Body of pancreas (tissue), 4 donors: Measurements from ENCODE around the gene TMEM131L.

Source experiments
- POLR2A ChIP-seq, 3 donors: fragments of 450-650 bp; IDR thresholded peaks; one replicate each; pipeline ENCODE4 v1.6.1; 2016; ENCODE audit warnings: antibody characterized with exemption in 3 of 3, mild to moderate bottlenecking in 2 of 3
- TF ChIP-seq, protein P1 (sequence below), 7 experiments: fragments of 450-650 bp in 4 of 7; fragments of 200-600 bp in 3 of 7; sonication (generic) in 3 of 7; IDR thresholded peaks; one replicate each; pipeline ENCODE4 v1.5.1; 2016 to 2019; ENCODE audit warnings: antibody characterized with exemption in 7 of 7

DNA sequence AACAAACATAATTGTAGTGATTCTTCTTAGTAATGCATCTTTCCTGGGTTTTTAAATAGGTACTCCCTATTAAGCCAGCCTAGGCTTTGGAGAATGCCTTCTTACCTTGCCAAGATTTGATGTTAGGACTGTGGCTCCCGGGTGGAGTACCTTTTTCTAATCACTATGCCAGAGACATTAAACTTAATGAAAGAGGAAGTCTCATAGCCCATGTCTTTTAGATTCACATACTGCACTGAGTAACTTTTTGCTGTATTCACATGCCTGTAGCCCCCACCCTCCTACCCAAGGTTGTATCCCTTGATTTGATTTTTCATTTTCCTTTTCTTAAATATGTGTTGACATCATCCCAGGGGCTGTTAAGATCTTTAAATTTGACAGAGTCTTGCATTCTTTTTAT, 113.7 kb downstream of the TMEM131L start:
- TF ChIP-seq, protein P1, sequence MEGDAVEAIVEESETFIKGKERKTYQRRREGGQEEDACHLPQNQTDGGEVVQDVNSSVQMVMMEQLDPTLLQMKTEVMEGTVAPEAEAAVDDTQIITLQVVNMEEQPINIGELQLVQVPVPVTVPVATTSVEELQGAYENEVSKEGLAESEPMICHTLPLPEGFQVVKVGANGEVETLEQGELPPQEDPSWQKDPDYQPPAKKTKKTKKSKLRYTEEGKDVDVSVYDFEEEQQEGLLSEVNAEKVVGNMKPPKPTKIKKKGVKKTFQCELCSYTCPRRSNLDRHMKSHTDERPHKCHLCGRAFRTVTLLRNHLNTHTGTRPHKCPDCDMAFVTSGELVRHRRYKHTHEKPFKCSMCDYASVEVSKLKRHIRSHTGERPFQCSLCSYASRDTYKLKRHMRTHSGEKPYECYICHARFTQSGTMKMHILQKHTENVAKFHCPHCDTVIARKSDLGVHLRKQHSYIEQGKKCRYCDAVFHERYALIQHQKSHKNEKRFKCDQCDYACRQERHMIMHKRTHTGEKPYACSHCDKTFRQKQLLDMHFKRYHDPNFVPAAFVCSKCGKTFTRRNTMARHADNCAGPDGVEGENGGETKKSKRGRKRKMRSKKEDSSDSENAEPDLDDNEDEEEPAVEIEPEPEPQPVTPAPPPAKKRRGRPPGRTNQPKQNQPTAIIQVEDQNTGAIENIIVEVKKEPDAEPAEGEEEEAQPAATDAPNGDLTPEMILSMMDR (IDR thresholded peaks at IDR 0.05): no peak
- no peak for TF ChIP-seq POLR2A (IDR thresholded peaks at IDR 0.05)
